Subcutaneous adipose tissue (tissue), 4 donors: ENCODE results near the gene NLN. TPM values are rescaled to one million over a fixed set of nuclear protein-coding genes. Genes with fewer than 3 reads are reported as not detected.

ENCODE experiments used
- total RNA-seq, 4 donors: library from RNA; depleted of rRNA; stranded (reverse); fragments of >200 nt; gene quantifications; one replicate each; pipeline ENCODE4 v1.1.0, GENCODE V29; 2016
- TF ChIP-seq, protein P1 (sequence below): fragments of 450-650 bp; IDR thresholded peaks from one replicate; pipeline ENCODE4 v1.5.1; 2016; ENCODE audit warnings: low read depth, mild to moderate bottlenecking, control low read depth, antibody characterized with exemption, moderate library complexity

The NLN gene
- total RNA-seq, 4 donors from 2014 or later = 8.3 to 23.3 (median 20.0) TPM

DNA sequence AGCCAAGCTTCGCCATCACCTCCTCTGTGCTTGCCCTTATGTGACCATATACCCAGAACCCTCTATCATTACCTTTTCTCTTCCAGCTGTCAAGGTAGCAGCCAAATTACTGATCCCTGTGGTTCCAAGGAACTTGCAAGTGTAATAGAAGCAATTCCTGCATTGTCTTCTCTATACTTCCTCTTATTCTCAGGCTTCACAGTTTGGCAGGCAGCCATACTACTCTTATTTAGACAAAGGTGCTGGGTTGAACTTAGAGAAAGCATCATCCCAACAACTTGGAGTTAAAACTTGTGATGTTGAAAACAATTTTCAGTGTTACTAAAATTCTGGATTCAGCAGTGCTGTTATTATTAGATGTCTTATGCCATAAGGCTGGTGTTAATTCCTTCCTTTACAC lies 93.2 kb downstream of the NLN start:
- TF ChIP-seq, protein P1, sequence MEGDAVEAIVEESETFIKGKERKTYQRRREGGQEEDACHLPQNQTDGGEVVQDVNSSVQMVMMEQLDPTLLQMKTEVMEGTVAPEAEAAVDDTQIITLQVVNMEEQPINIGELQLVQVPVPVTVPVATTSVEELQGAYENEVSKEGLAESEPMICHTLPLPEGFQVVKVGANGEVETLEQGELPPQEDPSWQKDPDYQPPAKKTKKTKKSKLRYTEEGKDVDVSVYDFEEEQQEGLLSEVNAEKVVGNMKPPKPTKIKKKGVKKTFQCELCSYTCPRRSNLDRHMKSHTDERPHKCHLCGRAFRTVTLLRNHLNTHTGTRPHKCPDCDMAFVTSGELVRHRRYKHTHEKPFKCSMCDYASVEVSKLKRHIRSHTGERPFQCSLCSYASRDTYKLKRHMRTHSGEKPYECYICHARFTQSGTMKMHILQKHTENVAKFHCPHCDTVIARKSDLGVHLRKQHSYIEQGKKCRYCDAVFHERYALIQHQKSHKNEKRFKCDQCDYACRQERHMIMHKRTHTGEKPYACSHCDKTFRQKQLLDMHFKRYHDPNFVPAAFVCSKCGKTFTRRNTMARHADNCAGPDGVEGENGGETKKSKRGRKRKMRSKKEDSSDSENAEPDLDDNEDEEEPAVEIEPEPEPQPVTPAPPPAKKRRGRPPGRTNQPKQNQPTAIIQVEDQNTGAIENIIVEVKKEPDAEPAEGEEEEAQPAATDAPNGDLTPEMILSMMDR = no peak

DNA sequence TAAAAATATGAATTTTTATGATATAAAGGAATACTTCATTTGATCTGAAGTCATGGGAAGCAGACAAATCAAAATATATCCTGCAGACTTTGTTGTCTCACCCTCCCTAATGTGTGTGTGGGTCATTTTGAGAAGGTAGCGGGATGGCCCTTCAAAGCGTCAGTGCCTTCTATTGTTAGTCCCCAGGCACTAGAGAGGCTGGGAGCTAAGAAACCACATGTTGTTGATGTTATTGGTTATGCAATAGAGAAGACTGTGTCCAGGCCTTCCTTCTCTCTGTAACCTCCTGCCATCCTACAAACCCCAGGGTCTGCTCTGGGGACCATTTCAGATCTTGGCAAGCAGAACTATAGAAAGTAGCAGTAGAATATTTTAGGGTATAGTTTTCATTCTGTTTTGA lies 94.7 kb downstream of the NLN start:
- TF ChIP-seq, protein P1 = no peak

DNA sequence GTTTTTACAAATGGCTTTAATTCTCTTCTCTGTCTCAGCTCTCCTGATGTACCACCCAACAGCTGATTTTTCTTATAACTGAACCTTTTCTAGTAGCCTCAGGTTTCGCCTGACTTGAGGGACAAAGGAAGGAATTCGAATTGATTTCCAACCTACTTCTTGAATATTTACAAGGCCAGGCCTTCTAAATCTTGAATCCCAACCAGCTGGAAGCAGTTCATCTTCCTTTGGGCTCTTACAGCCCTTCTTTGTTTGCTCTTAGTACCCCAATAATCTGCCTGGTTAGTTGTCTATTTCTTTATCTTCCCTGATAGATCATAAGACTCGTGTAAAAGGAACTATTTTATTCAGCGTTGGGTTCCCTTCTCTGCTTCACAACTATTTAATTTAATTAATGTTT lies 95.9 kb downstream of the NLN start:
- TF ChIP-seq, protein P1 = no peak

DNA sequence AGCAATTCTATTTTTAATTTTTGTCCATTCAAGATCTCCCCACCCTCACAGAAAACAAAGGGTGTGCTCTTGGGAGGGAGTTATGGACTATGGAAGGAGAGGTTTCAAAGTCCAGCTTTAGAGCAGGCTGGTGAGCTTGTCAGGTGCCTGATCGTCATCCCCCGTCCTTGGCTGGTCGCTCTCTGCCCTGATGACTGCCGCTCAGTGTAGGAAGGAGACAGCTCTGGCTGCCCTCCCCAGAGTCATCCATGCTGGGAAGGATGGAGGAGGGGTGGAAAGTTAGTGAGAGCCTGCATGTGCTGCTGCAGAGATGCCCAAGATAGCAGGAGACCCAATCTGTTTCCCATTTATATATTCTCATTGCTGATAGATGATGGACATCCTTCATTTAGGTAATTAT lies 96.6 kb downstream of the NLN start:
- TF ChIP-seq, protein P1 = no peak

DNA sequence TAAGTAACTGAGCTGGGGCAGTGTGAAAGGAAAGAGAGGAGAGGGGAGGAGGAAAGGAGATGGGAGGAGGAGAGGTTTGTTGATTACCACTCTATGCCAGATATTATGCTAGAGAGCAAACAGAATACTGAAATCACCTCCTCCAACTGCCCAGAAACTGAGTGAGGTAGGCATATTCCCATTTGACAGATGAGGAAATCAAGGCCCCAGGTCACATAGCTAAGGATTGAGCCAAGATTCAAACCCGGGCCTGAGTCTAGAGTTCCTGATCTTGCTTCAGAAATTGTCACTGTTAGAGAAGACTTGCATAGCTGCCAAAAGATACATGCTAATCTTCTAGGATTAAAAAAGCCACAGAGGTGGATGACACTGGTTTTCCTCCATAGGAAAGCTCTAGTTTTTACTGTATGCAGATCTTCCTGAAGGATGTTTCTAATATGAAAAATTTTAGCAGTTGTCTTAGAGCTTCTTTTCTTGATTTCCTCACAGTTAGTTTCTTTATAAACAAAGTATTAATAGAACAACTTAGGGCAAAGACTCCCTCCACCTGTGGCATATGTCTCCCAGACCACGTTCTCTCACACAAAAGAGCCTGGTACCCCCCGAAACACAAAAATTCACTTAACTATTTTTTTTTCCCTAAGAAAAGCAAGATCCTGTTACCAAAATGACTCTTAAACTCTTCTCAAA lies 97.4 kb downstream of the NLN start:
- TF ChIP-seq, protein P1 = no peak

DNA sequence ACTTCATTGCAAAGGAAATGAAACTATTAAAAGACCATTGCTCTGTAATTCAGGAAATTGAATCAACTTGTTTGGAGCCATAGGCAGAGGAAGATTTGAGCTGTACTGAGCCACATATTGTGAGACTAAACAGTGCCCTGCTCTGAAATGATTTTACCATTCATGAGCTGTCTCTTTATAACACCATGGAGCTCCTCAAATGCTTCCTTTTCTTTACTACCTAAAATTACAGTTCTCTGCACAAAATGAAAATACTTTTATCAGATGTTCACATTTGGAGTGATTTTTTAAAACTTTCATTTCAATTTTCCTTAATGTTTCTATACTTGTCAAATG lies 97.9 kb downstream of the NLN start:
- TF ChIP-seq, protein P1 = no peak

DNA sequence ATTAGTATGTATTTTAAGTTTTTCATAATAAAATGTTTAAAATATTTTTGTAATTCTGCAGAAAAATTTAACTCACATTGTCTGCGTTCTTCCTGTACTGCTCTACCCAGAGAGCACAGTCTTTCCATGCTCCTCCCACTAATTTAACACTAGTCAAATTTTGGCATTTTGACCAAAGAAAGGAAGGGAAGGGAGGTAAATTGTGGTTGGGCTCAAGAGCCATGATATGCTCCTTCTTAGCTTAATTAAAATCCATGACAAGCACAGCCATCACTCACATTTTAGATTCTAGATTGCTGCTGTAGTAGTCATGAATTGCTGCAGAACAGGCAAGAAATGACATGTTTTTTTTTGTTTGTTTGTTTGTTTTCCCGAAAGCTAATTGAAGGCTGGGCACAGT lies 98.4 kb downstream of the NLN start:
- TF ChIP-seq, protein P1 = no peak
